Germinal center (tissue), 1 donor: ENCODE results near the gene NDUFA13.

ENCODE experiments used
- DNase-seq: peaks from one replicate; pipeline ENCODE4 v3.0.0; 2012; ENCODE audit warnings: mixed read lengths, low spot score

Gene NDUFA13

GRCh38 chr19:19547674-19548336 lies 31.8 kb downstream of the NDUFA13 start:
- no peak for DNase-seq

GRCh38 chr19:19548915-19549759 lies 33.1 kb downstream of the NDUFA13 start:
- no peak for DNase-seq

- no peak for DNase-seq
Observed at GRCh38 chr19:19549804-19550464, 33.9 kb downstream of the NDUFA13 start.

GRCh38 chr19:19550485-19550929 lies 34.5 kb downstream of the NDUFA13 start:
- DNase-seq: no peak

- no peak for DNase-seq
Observed at GRCh38 chr19:19550972-19551852, 35.2 kb downstream of the NDUFA13 start.

GRCh38 chr19:19551853-19552192 lies 35.8 kb downstream of the NDUFA13 start:
- no peak for DNase-seq

GRCh38 chr19:19552798-19553197 lies 36.8 kb downstream of the NDUFA13 start:
- DNase-seq: peak; percentile 43

- DNase-seq: no peak
Observed at GRCh38 chr19:19553670-19554069, 37.6 kb downstream of the NDUFA13 start.

- DNase-seq: peak; percentile 71
Observed at GRCh38 chr19:19554074-19555023, 38.3 kb downstream of the NDUFA13 start.

- DNase-seq: no peak
Observed at GRCh38 chr19:19558055-19558454, 42.0 kb downstream of the NDUFA13 start.

GRCh38 chr19:19558636-19559035 lies 42.6 kb downstream of the NDUFA13 start:
- DNase-seq: no peak

- no peak for DNase-seq
Observed at GRCh38 chr19:19559931-19560330, 43.9 kb downstream of the NDUFA13 start.

- no peak for DNase-seq
Observed at GRCh38 chr19:19561946-19562664, 46.1 kb downstream of the NDUFA13 start.

GRCh38 chr19:19562665-19563347 lies 46.8 kb downstream of the NDUFA13 start:
- DNase-seq: no peak

- no peak for DNase-seq
Observed at GRCh38 chr19:19563348-19563848, 47.4 kb downstream of the NDUFA13 start.

GRCh38 chr19:19566306-19566705 lies 50.3 kb downstream of the NDUFA13 start:
- DNase-seq: no peak

- DNase-seq: no peak
Observed at GRCh38 chr19:19567391-19567790, 51.4 kb downstream of the NDUFA13 start.

- no peak for DNase-seq
Observed at GRCh38 chr19:19568802-19569756, 53.1 kb downstream of the NDUFA13 start.
